Parathyroid adenoma (tissue), 2 donors: ENCODE results near the gene FASTKD2.

Experiments
- H2AFZ ChIP-seq: fragments of 300-600 bp; sonication (generic); one replicate; pipeline ENCODE4 v1.7.0; 2017; ENCODE audit warnings: antibody characterized with exemption, mild to moderate bottlenecking
- H3K27ac ChIP-seq: fragments of 300-600 bp; sonication (generic); one replicate; pipeline ENCODE4 v1.7.0; 2017
- H3K27me3 ChIP-seq: fragments of 300-600 bp; sonication (generic); one replicate; pipeline ENCODE4 v1.7.0; 2017; ENCODE audit warnings: low read length; ENCODE audit not compliant: control insufficient read depth, insufficient read depth
- H3K36me3 ChIP-seq: fragments of 300-600 bp; sonication (generic); one replicate; pipeline ENCODE4 v1.7.0; 2017; ENCODE audit warnings: low read length; ENCODE audit not compliant: control insufficient read depth, insufficient read depth
- H3K4me1 ChIP-seq: fragments of 300-600 bp; sonication (generic); one replicate; pipeline ENCODE4 v1.7.0; 2017; ENCODE audit warnings: control low read depth
- H3K4me2 ChIP-seq: fragments of 300-600 bp; sonication (generic); one replicate; pipeline ENCODE4 v1.7.0; 2017; ENCODE audit warnings: low read length
- H3K4me3 ChIP-seq: fragments of 300-600 bp; sonication (generic); one replicate; pipeline ENCODE4 v1.7.0; 2017; ENCODE audit warnings: low read depth, low read length
- H3K79me2 ChIP-seq: fragments of 300-600 bp; sonication (generic); one replicate; pipeline ENCODE4 v1.7.0; 2017; ENCODE audit warnings: control low read depth
- H3K9ac ChIP-seq: fragments of 300-600 bp; sonication (generic); one replicate; pipeline ENCODE4 v1.7.0; 2017; ENCODE audit warnings: mild to moderate bottlenecking
- H3K9me3 ChIP-seq: fragments of 300-600 bp; sonication (generic); one replicate; pipeline ENCODE4 v1.7.0; 2017; ENCODE audit warnings: low read length; ENCODE audit not compliant: control insufficient read depth
- CTCF ChIP-seq: fragments of 300-600 bp; sonication (generic); IDR thresholded peaks from one replicate; pipeline ENCODE4 v1.7.0; 2017; ENCODE audit warnings: antibody characterized with exemption, mild to moderate bottlenecking
- donor health status: primary hyperparathyroidism.

FASTKD2 gene

GRCh38 chr2:206814498-206814897, 49.1 kb downstream of the FASTKD2 start:
- Histone ChIP-seq H3K4me1 (no peaks in the 10 kb centered on the region), H3K4me2 (no peak overlapping the region), H3K4me3 (no peak overlapping the region), H3K27me3 (no peaks in the 10 kb centered on the region), H3K27ac (no peak overlapping the region), H3K9ac (no peak overlapping the region), H3K9me3 (no peaks in the 10 kb centered on the region), H2AFZ (no peak overlapping the region), H3K79me2 (no peaks in the 10 kb centered on the region), H3K36me3 (no peaks in the 10 kb centered on the region)
- no peak for TF ChIP-seq CTCF

GRCh38 chr2:206820807-206821206, 55.4 kb downstream of the FASTKD2 start:
- no peaks in the 10 kb centered on the region for H3K9me3 ChIP-seq
- no peak overlapping the region for H3K4me3 ChIP-seq
- no peaks in the 10 kb centered on the region for H3K27me3 ChIP-seq
- H3K4me1 ChIP-seq = no peaks in the 10 kb centered on the region
- no peak overlapping the region for H2AFZ ChIP-seq
- no peak overlapping the region for H3K27ac ChIP-seq
- no peak overlapping the region for H3K4me2 ChIP-seq
- no peak overlapping the region for H3K9ac ChIP-seq
- TF ChIP-seq CTCF = no peak
- H3K79me2 ChIP-seq = no peaks in the 10 kb centered on the region
- H3K36me3 ChIP-seq = no peaks in the 10 kb centered on the region

- no peak overlapping the region for H2AFZ ChIP-seq
- no peaks in the 10 kb centered on the region for H3K27me3 ChIP-seq
- H3K27ac ChIP-seq = no peak overlapping the region
- H3K4me2 ChIP-seq = no peak overlapping the region
- no peaks in the 10 kb centered on the region for H3K36me3 ChIP-seq
- no peak overlapping the region for H3K4me3 ChIP-seq
- no peak overlapping the region for H3K9ac ChIP-seq
- H3K79me2 ChIP-seq = no peaks in the 10 kb centered on the region
- no peak for TF ChIP-seq CTCF
- no peaks in the 10 kb centered on the region for H3K9me3 ChIP-seq
- H3K4me1 ChIP-seq = no peaks in the 10 kb centered on the region
These were observed 57.8 kb downstream of the FASTKD2 start for GRCh38 chr2:206823178-206823577.

- Histone ChIP-seq H3K79me2 (no peaks in the 10 kb centered on the region), H3K9ac (no peak overlapping the region), H3K4me3 (no peak overlapping the region), H3K9me3 (no peaks in the 10 kb centered on the region), H3K4me2 (no peak overlapping the region), H3K27ac (no peak overlapping the region), H3K4me1 (no peaks in the 10 kb centered on the region), H3K36me3 (no peaks in the 10 kb centered on the region), H2AFZ (no peak overlapping the region), H3K27me3 (no peaks in the 10 kb centered on the region)
- no peak for TF ChIP-seq CTCF
These were observed 58.7 kb downstream of the FASTKD2 start for GRCh38 chr2:206824087-206824618.

- no peak for TF ChIP-seq CTCF
- Histone ChIP-seq H3K36me3 (no peaks in the 10 kb centered on the region), H3K4me2 (no peak overlapping the region), H3K9ac (no peak overlapping the region), H3K4me1 (no peaks in the 10 kb centered on the region), H2AFZ (no peak overlapping the region), H3K27me3 (no peaks in the 10 kb centered on the region), H3K9me3 (no peaks in the 10 kb centered on the region), H3K4me3 (no peak overlapping the region), H3K79me2 (no peaks in the 10 kb centered on the region), H3K27ac (no peak overlapping the region)
These were observed 59.6 kb downstream of the FASTKD2 start for GRCh38 chr2:206824993-206825392.
